ENCODE data around the gene S100A1.
"Not testable (repeated sequence)": the region's sequence is repeated elsewhere in the genome, so short reads cannot be mapped to it uniquely, and the experiment has no call there.

The S100A1 gene

GRCh38 chr1:153628638-153629342 lies 556 bp downstream of the S100A1 start:
- no peak overlapping the region for H3K27ac ChIP-seq
- DNase-seq (ENCODE audit: low read depth, low spot score) = no peak

- H3K27ac ChIP-seq = no peak overlapping the region
- no peak for DNase-seq (ENCODE audit: low read depth, low spot score)
Observed at GRCh38 chr1:153629343-153629665, 1.1 kb downstream of the S100A1 start.

GRCh38 chr1:153629971-153630370 lies 1.7 kb downstream of the S100A1 start:
- no peak for DNase-seq (ENCODE audit: low read depth, low spot score)
- H3K27ac ChIP-seq = no peak overlapping the region

GRCh38 chr1:153630384-153630783 lies 2.1 kb downstream of the S100A1 start:
- no peak overlapping the region for H3K27ac ChIP-seq

GRCh38 chr1:153631047-153632022 lies 3.1 kb downstream of the S100A1 start:
- no peak for DNase-seq (ENCODE audit: low read depth, low spot score)
- no peak overlapping the region for H3K27ac ChIP-seq

More at GRCh38 chr1:153630384-153630783, 2.1 kb downstream of the S100A1 start:
- no peak for DNase-seq (ENCODE audit: low read depth, low spot score)

GRCh38 chr1:153633161-153633753 lies 5.0 kb downstream of the S100A1 start:
- no peak for DNase-seq (ENCODE audit: low read depth, low spot score)
- H3K27ac ChIP-seq = peak overlapping the region; percentile 100

- H3K27ac ChIP-seq = peak within 1 kb of the TSS; percentile 100
- DNase-seq (ENCODE audit: low read depth, low spot score) = peak; percentile 88
Observed at GRCh38 chr1:153633754-153634665, 5.8 kb downstream of the S100A1 start, which contains the start of gene CHTOP. Gene CHTOP, plus strand, starts transcription at chr1:153634066. Its CDS starts 2,523 bp downstream, at chr1:153636589.

- H3K27ac ChIP-seq = peak overlapping the region; percentile 100
- DNase-seq (ENCODE audit: low read depth, low spot score) = no peak
Observed at GRCh38 chr1:153635872-153636271, 7.6 kb downstream of the S100A1 start.

- DNase-seq (ENCODE audit: low read depth, low spot score) = no peak
- H3K27ac ChIP-seq = no peak overlapping the region
Observed at GRCh38 chr1:153636312-153636711, 8.1 kb downstream of the S100A1 start.

- DNase-seq (ENCODE audit: low read depth, low spot score) = no peak
- H3K27ac ChIP-seq = no peak overlapping the region
Observed at GRCh38 chr1:153638261-153638660, 10.0 kb downstream of the S100A1 start.

GRCh38 chr1:153639280-153639679 lies 11.0 kb downstream of the S100A1 start:
- H3K27ac ChIP-seq = no peak overlapping the region
- no peak for DNase-seq (ENCODE audit: low read depth, low spot score)

- not testable (repeated sequence) for DNase-seq (ENCODE audit: low read depth, low spot score); H3K27ac ChIP-seq
Observed at GRCh38 chr1:153640213-153640612, 12.0 kb downstream of the S100A1 start.

- H3K27ac ChIP-seq = no peak overlapping the region
- no peak for DNase-seq (ENCODE audit: low read depth, low spot score)
Observed at GRCh38 chr1:153640861-153641260, 12.6 kb downstream of the S100A1 start.

GRCh38 chr1:153642161-153642560 lies 13.9 kb downstream of the S100A1 start:
- H3K27ac ChIP-seq = no peak overlapping the region
- DNase-seq (ENCODE audit: low read depth, low spot score) = no peak

GRCh38 chr1:153643100-153643499 lies 14.9 kb downstream of the S100A1 start:
- H3K27ac ChIP-seq = no peak overlapping the region
- DNase-seq (ENCODE audit: low read depth, low spot score) = no peak

- H3K27ac ChIP-seq = no peak overlapping the region
- DNase-seq (ENCODE audit: low read depth, low spot score) = no peak
Observed at GRCh38 chr1:153643816-153644215, 15.6 kb downstream of the S100A1 start.

- DNase-seq (ENCODE audit: low read depth, low spot score) = no peak
- no peak overlapping the region for H3K27ac ChIP-seq
Observed at GRCh38 chr1:153646672-153647345, 18.6 kb downstream of the S100A1 start.

GRCh38 chr1:153647346-153647714 lies 19.1 kb downstream of the S100A1 start:
- no peak for DNase-seq (ENCODE audit: low read depth, low spot score)
- H3K27ac ChIP-seq = no peak overlapping the region

GRCh38 chr1:153648000-153648643 lies 19.9 kb downstream of the S100A1 start:
- DNase-seq (ENCODE audit: low read depth, low spot score) = no peak

More at GRCh38 chr1:153648000-153648643, 19.9 kb downstream of the S100A1 start:
- H3K27ac ChIP-seq = no peak overlapping the region

All from epithelial cell of prostate (primary cell).